Anterior cingulate cortex (tissue), 58 donors: ENCODE measurements around the gene SLC1A4.
A peak's percentile ranks its signal among the peaks of the same experiment; 100 is the strongest.
"Not testable (repeated sequence)": the region's sequence is repeated elsewhere in the genome, so short reads cannot be mapped to it uniquely, and the experiment has no call there.

Source experiments
- DNase-seq, 58 donors: peaks; one replicate each; lab custom pipeline; 2025; lab: John Stamatoyannopoulos, UW

Gene SLC1A4

DNA sequence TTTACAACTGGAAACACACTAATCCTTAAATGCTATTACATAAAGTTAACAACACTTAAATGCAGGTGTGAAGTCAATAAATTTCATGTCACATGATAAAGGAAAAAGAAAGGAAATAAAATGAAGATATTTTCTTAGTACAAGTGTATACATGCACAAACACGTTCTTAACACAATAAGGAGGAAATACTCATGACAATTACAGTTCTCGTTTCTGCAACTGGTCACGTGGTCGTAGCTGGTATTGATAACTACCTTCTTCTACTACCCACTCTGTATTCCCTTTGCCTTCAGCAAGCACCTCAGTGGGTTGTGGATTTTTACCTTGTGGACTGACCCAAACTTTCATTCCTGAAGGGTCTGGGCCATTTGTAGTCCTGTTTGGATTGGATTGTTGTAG, 26.1 kb upstream of the SLC1A4 start:
- DNase-seq: not testable (repeated sequence)

DNA sequence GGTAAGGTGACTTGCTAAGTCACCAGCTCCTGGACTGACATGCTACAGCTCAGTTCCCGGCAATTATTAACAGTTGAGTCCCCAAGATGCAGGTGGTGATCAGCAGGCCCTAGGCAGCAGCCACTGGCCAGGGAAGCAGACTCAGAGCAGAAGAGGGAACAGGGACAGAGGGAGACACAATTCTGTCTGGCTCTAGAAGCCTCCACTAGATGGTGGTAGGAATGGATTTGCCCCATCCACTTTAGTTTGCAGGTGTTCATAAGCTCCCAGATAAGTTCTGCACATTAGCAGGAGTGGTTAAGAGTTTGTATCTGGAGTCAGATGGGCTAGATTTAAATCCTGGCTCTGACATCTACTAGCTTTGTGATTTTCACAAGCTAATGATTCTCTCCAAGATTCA, 25.5 kb upstream of the SLC1A4 start:
- DNase-seq: no peak

DNA sequence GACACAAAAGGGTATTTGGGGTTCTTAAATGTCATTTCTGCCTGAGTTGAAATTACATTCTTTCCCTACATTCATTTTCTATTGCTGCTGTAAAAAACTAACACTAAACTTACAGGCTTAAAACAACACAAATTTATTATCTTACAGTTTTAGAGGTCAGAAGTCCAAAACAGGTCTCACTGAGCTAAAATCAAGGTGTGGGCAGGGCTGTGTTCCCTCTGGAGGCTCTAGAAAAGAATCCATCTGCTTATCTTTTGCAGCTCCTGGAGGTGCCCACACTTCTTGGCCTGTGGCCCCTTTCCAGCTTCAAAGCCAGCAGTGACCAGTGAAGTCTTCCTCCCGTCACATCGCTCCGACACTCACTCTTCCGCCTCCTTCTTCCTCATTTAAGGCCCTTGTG, 23.2 kb upstream of the SLC1A4 start:
- DNase-seq: no peak

DNA sequence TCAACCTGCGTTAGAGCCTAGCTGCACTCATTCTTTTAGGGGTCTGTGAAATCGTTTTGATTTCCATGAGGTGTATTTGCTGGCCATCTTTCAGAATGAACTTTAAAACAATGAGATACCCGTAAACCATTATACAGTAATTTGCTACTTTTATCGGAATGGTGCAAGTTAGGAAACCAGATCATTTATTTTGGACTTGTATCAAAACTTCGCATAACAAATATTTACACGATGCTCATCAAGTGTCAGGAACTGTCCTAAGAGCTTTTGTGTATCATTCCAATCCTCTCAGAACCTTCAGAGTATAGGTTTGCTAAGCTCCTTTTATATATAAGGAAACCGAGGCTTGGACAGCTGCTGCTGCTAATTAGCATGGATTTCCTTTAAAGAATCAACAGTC, 22.4 kb upstream of the SLC1A4 start:
- DNase-seq: no peak

DNA sequence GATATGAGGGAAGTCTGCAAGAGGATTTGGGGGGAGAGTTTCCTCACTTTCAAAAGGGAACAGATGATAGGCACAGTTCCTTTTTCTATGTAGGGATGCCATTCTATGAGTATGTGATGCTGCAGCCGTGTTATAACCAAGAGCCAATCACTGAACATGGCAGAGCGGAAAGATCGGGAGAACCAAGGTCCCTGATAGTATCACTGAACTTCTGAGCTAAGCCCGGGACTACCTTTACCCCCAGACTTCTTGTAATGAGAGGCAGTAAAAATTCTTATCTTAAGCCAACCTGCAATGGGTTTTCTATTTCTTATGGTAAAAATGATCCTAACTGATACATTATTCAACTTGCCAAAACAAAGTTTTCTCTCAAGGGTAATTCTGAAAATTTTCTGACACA, 21.6 kb upstream of the SLC1A4 start:
- DNase-seq: no peak

DNA sequence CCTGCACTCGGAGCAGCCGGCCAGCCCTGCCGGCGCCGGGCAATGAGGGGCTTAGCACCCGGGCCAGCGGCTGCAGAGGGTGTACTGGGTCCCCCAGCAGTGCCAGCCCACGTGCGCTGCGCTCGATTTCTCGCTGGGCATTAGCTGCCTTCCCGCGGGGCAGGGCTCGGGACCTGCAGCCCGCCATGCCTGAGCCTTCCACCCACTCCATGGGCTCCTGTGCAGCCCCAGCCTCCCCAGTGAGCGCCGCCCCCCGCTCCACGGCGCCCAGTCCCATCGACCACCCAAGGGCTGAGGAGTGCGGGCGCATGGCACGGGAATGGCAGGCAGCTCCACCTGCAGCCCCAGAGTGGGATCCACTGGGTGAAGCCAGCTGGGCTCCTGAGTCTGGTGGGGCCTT, 20.1 kb upstream of the SLC1A4 start:
- not testable (repeated sequence) for DNase-seq

DNA sequence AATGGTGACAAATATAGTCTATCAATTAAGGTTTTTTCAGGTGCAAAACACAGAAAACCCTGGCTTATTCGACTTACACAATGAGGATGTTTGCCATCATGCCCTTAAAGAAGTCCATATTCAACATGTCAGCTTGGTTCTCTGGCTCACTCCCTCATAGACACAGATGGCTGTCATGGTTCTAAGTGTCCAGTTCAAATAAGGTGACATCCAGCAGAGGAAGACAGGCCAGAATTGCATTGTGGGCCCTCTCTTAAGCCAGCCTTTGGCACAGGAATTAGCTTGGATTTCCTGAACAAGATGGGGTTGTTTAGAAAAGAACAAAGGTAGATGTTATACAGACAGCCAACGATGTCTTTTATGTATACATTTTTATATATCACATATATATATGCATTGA, 18.7 kb upstream of the SLC1A4 start:
- DNase-seq: no peak

DNA sequence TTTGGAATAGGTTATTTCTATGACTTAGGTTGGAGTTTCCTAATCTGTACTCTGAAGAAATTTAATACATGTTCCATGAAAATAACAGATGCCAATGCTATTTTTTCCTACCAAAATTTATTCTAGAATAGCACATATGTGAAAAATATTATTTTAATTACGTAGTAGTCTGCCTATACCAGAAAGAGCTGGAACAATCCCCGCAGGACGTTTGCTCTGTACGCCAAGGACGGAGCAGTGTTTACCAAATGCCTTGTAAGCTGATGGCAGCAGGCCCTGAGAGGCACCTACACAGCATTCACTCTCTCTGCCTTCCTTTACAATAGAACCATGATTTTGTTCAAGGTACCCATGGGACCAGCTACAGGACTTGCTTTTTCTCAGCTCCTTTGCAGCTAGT, 16.8 kb upstream of the SLC1A4 start:
- DNase-seq: no peak

DNA sequence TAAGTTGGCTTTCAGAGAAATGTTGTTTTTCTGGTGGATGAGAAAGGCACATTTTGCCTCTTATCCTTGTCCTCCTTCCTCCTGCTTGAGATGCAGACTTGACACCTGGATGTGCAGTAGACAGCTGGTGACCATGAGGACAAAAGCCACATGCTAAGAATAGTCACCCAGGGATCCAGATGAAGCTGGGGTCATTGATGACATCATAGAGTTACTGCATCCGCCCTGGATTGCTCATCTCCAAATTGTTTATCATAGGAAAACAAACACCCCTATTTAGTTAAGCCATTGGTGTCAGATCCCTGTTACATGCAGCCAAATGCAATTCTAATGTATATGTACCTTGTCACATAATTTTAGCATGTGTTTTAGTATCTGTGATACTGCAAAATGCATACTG, 16.3 kb upstream of the SLC1A4 start:
- DNase-seq: no peak

DNA sequence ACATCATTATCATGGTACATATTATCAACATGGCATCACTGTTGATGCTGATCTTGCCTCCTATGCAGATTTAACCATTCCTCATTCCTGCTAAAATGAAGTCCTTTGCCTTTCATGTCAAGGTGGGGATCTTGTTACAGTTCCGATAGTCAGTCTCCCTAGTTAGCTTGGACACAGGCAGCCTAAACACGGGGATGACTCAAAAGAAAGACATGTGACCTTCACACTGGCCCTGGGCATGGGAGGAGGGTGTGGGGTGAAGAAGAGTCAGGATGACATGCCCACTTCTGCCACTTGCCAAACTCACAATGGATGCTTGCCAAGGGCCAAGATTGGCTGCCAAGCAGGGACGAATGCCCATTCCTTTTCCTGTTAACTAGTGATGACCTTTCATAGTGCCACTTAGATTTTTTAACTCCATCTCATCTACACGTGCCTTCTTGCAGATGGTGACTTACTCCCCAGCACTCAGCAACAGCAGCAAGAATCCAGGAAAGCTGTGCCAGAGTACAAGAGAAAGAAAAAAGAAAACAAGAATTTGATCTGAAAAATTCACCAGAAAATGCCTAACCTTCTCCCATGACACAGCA, 13.9 kb upstream of the SLC1A4 start:
- peak in 21 of 58 donors; percentile 3 to 90 (median 18) for DNase-seq

DNA sequence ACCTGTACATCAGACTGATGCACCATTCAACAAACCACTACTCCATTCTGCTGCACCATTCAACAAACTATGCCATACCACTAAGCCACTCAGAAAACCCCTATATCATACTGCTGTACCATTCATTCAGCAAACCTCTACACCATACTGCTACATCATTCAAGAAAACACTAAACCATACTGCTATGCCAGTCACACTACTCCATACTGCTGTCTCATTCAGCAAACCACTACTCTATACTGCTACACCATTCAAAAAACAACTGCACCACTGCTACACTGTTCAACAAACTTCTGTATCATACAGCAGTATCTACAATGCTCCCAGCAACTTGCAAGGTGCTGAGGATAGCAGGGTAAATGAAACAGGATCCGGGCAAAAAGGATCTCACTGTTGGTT, 12.9 kb upstream of the SLC1A4 start:
- no peak for DNase-seq

DNA sequence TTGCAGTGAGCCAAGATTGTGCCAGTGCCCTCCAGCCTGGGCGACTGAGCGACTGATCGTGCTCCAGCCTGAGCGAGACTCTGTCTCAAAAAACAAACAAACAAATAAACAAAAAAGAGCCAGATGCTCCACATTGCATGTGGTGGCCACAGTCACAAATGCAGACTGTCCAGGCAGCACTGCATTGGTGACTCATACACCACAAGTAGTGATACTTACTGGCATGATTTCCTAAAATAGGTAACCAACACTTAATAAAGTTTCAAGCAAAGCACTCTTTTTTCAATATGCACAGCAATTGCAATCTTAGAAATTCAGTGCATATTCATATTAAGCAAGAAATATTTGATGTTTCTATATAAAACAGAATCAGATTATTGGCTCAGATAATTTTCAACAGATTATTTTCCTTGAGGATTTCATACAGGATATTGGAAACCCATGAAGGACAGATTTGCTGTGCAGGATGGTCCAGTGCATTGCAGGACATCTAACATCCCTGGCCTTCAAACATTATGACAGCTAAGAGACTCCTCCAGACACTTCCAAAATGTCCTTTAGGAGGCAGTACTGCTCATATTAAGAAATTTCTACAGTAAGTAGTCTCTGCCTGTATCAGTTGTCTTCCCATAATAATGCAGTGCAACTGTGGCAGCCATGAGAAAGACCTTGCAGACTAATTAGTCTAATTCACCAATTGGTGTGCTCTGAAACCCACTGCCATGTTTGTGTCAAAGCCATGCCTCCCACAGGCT, 10.5 kb upstream of the SLC1A4 start:
- no peak for DNase-seq

DNA sequence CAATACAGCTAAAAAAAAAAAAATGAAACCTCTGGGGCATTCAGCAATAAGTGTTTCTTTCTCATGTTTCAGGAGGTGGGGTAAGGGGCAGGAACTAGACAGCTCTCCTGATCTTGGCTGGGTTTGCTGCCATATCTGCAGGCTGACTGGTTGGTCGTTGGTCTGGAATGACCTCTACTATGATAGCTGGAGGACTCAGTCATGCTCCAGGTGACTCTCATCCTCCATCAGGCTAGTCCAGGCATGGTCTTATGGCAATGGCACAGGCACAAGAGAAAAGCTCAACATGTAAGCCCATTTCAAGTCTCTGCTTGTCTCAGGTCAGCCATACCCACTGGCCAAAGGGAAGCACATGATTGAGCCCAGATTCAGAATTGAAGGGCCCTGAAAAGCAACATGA, 9.5 kb upstream of the SLC1A4 start:
- no peak for DNase-seq

DNA sequence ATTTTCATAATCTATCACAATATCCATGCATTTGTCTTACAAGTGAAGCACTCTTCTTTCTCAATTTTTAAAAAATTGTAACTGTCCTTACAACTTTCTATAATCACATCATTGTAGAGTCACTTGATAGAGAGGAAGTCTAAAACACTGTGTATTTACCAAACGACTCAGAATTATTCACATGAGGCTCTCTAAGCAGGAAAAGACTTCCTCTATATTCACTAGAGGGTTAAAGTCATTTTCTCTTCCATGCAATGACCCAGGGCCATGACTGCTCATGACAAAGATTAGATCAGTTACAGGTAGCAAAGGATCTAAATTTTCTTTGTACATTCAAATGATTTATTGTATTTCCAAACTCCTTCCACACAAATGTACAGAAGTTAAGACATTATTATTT, 9.0 kb upstream of the SLC1A4 start:
- DNase-seq: no peak

DNA sequence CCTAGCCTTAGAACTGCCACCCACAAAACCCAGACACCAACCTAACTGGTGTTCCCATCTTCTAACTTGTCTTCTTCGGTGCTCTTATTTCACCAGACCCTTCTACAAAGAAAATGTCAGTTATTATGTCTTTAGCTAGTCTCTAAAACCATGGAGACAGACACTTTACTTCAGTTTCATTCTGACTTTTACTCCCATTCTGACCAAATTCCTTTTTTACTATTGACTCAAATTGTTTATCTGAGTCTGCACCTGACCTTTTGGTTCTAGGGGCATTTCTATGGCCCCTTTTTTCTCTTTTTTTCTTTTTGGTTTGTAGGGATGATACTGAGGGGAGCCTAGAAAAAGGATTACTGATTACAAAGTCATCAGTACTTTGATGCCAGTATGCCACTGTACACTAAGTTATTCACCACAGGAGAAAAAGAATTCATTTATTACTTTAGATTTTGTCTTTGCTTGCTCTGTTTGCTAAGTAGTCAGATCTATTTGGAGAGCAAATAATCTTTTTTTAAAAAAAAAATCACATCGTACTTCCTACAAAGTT, 6.8 kb upstream of the SLC1A4 start:
- no peak for DNase-seq

DNA sequence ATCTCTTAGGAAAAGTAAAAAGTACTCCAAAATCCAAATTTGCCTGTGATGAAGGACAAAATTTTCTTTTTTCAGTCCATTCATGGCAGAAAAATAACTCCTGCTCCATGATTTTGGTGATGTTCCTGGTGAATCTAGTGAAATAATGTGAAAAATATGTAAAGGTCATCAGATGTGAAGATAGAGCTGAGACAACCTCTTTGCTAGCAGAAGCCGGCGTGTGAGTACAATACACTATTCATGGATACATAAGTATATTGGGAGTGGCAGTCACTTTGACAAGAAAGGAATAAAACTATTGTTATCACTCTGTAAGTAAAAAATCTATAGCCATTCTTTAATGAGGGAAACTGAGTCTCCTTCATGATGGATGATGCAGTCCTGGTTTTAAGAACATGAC, 6.3 kb upstream of the SLC1A4 start:
- DNase-seq: no peak

DNA sequence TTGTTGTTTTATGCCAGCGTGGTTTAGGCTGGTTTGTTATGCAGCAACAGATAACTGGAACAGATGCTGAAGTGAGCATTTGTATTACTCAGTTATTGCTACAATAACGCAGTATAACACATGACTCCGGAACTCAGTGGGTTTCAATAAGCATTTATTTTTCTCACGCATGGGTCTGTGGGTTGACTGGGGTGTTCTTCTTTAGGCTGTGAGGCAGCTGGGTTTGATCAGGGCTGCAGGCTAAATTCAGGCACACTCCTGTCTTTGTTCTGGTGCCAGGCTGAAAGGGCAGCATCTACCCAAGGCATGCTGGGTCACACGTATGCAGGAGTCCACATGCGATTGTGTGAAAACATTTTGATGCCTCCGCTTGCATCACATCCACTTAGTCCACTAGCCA, 3.8 kb upstream of the SLC1A4 start:
- no peak for DNase-seq

DNA sequence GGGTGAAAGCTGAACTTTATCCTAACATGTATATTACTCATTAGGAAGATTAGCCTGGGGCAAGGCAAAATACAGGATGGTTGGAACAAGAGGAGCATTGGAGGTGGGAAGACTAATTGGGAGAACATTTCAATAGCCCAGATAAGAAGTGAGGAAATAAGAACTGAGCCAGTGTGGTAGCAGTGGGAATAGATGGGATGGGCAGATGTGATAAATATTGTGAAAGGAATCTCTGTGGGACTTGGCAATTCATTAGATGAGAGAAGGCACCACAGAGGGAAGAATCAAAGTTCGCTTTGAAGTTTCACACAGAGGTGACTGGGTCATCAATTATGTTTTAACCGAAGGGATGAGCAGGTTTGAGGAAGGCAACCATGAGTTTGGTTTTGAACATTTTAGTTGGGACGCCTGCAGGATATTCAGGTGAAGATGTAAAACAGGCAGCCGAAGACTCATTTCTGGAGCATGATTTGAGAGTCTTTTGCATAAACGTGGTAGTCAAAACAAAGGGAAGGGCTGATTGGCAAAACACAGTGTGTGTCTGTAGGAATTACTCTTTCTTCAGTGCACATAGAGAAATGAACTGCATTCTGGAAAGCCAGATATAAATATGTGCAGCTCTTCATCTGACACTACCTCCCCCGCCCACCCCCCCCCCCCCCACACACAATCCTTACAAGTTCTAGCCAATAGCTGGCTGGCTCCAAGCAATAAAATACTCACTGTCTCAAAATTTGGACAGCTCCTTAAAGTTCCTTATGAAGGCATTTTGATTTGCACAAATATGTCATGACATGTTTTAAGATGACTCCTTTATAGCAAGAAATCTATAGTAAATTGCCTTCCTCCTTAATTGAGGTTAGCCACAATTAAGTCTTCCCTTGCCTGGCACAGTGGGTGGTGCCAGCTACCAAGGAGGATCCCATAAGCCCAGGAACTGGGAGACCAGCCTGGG, 1.9 kb upstream of the SLC1A4 start:
- DNase-seq: no peak

DNA sequence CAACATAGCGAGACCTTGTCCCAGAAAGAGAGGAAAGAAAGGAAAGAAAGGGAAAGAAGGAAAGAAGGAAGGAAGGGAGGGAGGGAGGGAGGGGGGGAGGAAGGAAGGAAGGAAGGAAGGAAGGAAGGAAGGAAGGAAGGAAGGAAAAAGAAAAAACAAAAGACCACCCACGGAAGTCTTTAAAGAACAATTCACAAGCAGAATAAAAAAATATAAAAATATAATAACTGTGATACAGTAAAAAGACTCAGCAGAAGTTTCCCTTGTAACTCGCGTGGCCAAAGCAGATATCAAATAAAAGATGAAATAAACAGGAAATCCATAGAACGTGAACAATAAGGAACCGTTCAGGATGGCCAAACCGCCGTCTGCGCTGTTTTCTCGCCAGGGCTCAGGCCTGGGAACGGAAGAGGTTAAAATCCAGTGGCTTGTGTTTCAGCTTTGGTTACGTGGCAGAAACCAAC, 1.2 kb upstream of the SLC1A4 start:
- DNase-seq: no peak

DNA sequence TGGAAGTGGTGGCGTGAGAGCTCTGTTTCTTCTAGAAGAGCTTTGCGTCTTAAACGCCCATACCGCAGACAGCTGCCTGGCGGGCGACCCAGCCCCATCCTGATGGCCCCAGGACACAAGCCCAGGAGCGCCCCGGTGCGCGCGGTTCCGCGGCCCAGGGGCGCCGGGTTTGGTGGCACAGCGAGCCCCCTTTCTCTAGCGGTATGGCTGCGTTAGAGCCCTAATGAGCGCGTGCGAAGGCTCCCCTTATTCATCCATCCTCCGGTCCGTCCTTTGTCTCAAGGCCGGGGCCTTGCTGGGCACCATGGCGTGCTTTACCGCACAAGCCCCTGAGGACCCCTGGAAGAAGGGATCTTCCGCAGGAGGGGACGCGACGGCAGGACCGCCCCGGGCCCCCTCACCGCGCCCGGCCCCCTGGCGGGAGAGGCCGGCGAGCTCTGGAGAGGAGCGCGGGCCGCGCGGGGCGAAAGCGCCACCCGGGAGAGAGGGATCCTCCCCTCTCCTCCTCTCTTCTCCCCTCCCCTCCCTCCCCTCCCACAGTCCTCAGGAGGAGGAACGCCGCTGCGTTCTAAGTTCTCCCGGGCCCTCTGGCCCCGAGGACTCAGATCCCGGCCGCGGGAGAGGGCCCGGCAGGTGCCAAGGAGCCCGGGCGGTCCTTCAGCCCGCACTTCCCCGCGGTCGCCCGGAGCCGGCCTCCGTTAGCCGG, 626 bp upstream of the SLC1A4 start:
- peak in 54 of 58 donors; percentile 31 to 93 (median 72) for DNase-seq
